Mesodermal cell (in vitro differentiated cells): Measurements from ENCODE around the gene DOCK3.
"Not testable (repeated sequence)": the region's sequence is repeated elsewhere in the genome, so short reads cannot be mapped to it uniquely, and the experiment has no call there.

Source experiments
- H3K27ac ChIP-seq: 2 replicates; pipeline ENCODE4 v1.7.0; 2013; ENCODE audit warnings: mild to moderate bottlenecking, low read depth, low read length, moderate library complexity; ENCODE audit not compliant: severe bottlenecking
- H3K36me3 ChIP-seq: 2 replicates; pipeline ENCODE4 v1.7.1; 2013; ENCODE audit warnings: mild to moderate bottlenecking, low read length, moderate library complexity; ENCODE audit not compliant: control insufficient read depth, insufficient read depth
- H3K4me1 ChIP-seq: one replicate; pipeline ENCODE4 v1.7.1; 2013; ENCODE audit warnings: mild to moderate bottlenecking, low read length; ENCODE audit not compliant: insufficient read depth, control insufficient read depth, poor library complexity, severe bottlenecking
- H3K4me3 ChIP-seq: 2 replicates; pipeline ENCODE4 v1.7.0; 2013; ENCODE audit warnings: low read length, control low read depth, mild to moderate bottlenecking; ENCODE audit not compliant: insufficient read depth, poor library complexity, severe bottlenecking; ENCODE audit errors: extremely low read depth
- H3K9me3 ChIP-seq: 2 replicates; pipeline ENCODE4 v1.7.1; 2013; ENCODE audit warnings: mild to moderate bottlenecking, low read length, moderate library complexity; ENCODE audit not compliant: control insufficient read depth
- WGBS, 2 experiments: methylation state at CpG; one replicate each; pipeline ENCODE4 v1.1.5; 2013; ENCODE audit warnings: missing lambda C conversion rate in 2 of 2; ENCODE audit not compliant: insufficient coverage in 2 of 2; 5-methylcytosine and 5-hydroxymethylcytosine counted together

Gene DOCK3

GRCh38 chr3:51099794-51100535 lies 425.2 kb downstream of the DOCK3 start:
- WGBS, 2 experiments: 80 to 100% methylated on average over 1 of the region's 3 CpGs

DNA sequence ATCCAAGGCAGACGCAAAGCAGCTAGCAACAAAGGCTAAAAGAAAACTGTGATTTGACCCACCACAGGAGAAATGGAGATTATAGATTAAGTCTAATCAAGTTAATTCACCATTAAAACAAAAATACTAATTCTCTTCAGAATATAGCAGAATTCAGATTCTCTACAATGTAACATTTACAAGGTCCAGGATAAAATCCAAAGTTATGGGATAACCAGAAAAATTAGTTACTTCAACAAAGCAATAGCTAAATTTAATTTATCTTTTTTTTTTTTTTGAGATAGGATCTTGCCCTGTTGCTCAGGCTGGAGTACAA lies 425.8 kb downstream of the DOCK3 start:
- Histone ChIP-seq H3K9me3 (no peaks in the 10 kb centered on the region), H3K4me1 (no peaks in the 10 kb centered on the region), H3K36me3 (no peaks in the 10 kb centered on the region), H3K27ac (no peak overlapping the region), H3K4me3 (no peak overlapping the region)
- no CpG with 5 or more reads among the region's 1 CpG for WGBS, 2 experiments

More at GRCh38 chr3:51099794-51100535, 425.2 kb downstream of the DOCK3 start:
- H3K9me3 ChIP-seq: no peaks in the 10 kb centered on the region
- no peak overlapping the region for H3K27ac ChIP-seq
- H3K4me1 ChIP-seq: no peaks in the 10 kb centered on the region
- H3K4me3 ChIP-seq: no peak overlapping the region
- no peaks in the 10 kb centered on the region for H3K36me3 ChIP-seq

DNA sequence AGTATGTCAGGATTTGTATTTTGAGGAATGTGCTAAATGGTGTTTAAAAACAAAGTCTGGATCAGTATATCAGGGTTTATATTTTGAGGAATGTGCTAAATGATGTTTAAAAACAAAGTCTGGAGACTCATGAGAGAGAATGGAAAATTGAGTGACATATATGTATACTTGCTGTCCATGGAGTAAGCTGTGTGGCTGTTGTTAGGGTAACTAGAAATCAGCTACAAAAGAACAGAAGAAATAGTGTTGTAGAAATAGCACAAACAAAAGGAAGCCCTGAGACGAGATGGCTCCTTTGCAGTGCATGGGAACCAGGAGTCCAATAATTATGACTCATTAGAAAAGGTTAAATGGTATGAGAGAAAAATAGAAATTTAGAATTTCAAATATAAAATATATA lies 427.7 kb downstream of the DOCK3 start:
- Histone ChIP-seq H3K4me1 (no peaks in the 10 kb centered on the region), H3K9me3 (no peaks in the 10 kb centered on the region)

DNA sequence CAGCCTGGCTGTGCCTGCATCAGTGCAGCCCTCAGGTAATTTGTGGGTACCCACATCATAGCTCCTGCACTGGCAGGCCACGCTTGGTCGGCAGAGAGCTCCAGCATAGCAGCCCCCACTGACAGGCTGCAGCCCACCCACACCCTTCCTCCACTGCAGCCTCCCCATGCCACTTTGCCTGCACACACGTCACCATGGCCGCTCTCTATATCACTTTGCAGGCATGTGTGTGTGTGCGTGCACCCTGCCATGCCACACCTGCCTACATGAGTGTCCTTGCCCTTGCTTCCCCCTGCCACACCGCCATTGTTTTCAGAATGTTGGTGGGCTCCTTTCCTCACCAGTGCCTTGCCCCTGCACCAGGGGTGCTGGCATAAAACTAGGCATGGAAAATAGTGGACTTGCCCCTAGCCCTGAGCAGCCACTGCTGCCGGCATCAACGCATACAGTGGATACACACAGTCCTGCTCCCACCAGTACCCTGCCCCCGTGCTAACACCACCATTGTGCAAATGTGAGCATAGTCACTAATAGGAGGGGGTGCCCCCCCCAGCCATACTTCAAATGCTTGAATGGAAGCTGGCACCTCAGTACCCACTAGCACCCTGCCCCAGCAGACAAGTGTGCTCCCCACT lies 431.6 kb downstream of the DOCK3 start:
- 90 to 91% methylated on average over 5 to 9 of the region's 9 CpGs for WGBS, 2 experiments
- Histone ChIP-seq H3K9me3 (no peaks in the 10 kb centered on the region), H3K36me3 (no peaks in the 10 kb centered on the region), H3K27ac (no peak overlapping the region), H3K4me1 (no peaks in the 10 kb centered on the region), H3K4me3 (no peak overlapping the region)

More for the DNA sequence above, 427.7 kb downstream of the DOCK3 start:
- WGBS, 2 experiments: 100% methylated on average over 1 of the region's 1 CpG; no CpG with 5 or more reads in 1 of the 2 experiments
- H3K36me3 ChIP-seq: no peaks in the 10 kb centered on the region
- no peak overlapping the region for H3K4me3 ChIP-seq
- H3K27ac ChIP-seq: no peak overlapping the region

- H3K4me3 ChIP-seq: no peak overlapping the region
- no peaks in the 10 kb centered on the region for H3K36me3 ChIP-seq
- no peak overlapping the region for H3K27ac ChIP-seq
- H3K4me1 ChIP-seq: no peaks in the 10 kb centered on the region
- no CpG with 5 or more reads among the region's 3 CpGs for WGBS, 2 experiments
- no peaks in the 10 kb centered on the region for H3K9me3 ChIP-seq
These were observed 435.9 kb downstream of the DOCK3 start for GRCh38 chr3:51110586-51110985.

DNA sequence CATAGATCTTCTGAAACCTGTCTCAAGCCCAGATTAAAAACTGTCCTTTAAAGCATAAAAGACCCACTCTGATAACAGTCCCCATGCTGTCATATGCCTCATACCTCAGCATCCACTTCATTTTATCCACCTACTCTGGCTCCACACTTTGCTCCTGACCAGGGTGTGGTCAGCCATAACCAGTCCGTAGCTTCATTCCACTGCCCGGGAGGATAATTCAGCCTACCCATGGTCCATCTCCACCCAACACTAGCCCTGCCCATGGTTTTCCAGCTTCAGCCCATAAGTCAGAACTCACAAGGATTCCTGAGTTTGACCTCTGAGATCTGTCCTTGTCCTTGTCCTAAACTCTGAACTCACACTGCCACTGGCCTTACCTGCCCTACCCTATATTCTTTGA lies 448.2 kb downstream of the DOCK3 start:
- no peak overlapping the region for H3K27ac ChIP-seq
- no peaks in the 10 kb centered on the region for H3K36me3 ChIP-seq
- H3K9me3 ChIP-seq: no peaks in the 10 kb centered on the region
- H3K4me1 ChIP-seq: no peaks in the 10 kb centered on the region
- no peak overlapping the region for H3K4me3 ChIP-seq
- 78 to 91% methylated on average over 2 of the region's 2 CpGs for WGBS, 2 experiments

- H3K4me1 ChIP-seq: no peaks in the 10 kb centered on the region
- no peaks in the 10 kb centered on the region for H3K9me3 ChIP-seq
- WGBS, 2 experiments: 76 to 81% methylated on average over 2 to 3 of the region's 3 CpGs
- H3K27ac ChIP-seq: no peak overlapping the region
- no peak overlapping the region for H3K4me3 ChIP-seq
- H3K36me3 ChIP-seq: no peaks in the 10 kb centered on the region
These were observed 448.8 kb downstream of the DOCK3 start for GRCh38 chr3:51123531-51123930.

DNA sequence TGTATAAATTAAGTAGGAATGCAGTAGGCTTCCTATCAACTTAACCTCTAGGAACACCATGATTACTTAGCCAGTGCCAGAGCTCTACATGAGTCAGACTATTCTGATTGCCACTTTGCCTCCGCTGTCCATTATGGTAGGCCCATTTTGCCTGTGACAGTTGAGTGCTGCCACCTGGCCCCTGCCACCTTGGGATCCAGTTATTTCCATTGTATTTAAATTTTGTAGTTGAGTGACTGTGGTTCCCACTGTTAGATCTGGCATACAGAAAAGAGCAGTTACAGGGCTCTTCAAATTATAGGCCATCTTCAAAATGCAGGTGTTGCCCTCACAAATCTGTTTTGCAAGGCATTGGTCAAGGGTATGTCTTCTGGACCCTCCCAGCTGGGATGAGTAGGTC lies 456.9 kb downstream of the DOCK3 start:
- not testable (repeated sequence) for H3K4me3 ChIP-seq, H3K4me1 ChIP-seq, H3K36me3 ChIP-seq, H3K27ac ChIP-seq
- 80% methylated on average over 1 of the region's 1 CpG; no CpG with 5 or more reads in 1 of the 2 experiments for WGBS, 2 experiments
- peaks cover 12% of the 10 kb centered on the region for H3K9me3 ChIP-seq

DNA sequence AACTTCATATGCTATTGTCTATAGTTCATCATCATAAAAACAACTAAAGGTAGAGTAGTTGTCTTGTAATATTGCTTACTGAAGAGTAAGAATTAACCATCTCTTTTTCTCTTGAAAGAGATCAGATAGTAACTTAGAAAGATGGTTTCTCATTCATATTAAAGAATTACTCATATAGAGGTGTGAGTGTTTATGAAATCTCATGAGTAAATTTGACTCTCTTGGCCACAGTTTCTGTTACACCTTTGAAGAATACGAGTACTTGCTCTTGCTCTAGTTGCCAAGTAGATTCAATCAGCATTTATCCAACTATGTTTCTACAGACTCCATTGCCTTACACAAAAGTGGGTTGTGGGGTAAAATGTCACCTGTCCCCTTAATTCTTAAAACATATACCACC lies 463.0 kb downstream of the DOCK3 start:
- H3K36me3 ChIP-seq: no peaks in the 10 kb centered on the region
- H3K4me1 ChIP-seq: no peaks in the 10 kb centered on the region
- no peak overlapping the region for H3K27ac ChIP-seq
- 100% methylated on average over 1 of the region's 1 CpG; no CpG with 5 or more reads in 1 of the 2 experiments for WGBS, 2 experiments
- peaks cover under 1% of the 10 kb centered on the region for H3K9me3 ChIP-seq
- no peak overlapping the region for H3K4me3 ChIP-seq

GRCh38 chr3:51139616-51140015 lies 464.9 kb downstream of the DOCK3 start:
- no peak overlapping the region for H3K27ac ChIP-seq
- H3K9me3 ChIP-seq: no peaks in the 10 kb centered on the region
- 100% methylated on average over 1 of the region's 1 CpG; no CpG with 5 or more reads in 1 of the 2 experiments for WGBS, 2 experiments

DNA sequence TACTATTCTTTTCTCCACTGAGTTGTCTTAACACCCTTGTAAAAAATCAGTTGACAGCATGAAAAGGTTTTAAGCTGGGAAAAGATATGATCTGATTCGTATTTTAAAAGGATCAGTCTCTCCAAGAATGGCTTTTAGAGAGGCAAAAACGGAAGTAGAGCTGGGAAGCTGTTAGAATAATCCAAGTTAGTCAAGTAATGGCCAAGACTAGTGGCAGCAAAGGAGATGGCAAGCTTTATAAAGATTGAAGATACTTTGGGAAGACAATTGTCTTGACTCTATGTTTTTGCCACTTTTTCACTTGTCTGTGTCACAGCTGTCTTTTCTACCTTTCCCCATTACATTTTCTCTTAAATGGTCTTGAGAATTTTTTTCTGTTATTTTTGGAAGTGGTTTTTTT lies 466.8 kb downstream of the DOCK3 start:
- Histone ChIP-seq H3K4me1 (no peaks in the 10 kb centered on the region), H3K4me3 (no peak overlapping the region), H3K9me3 (no peaks in the 10 kb centered on the region), H3K36me3 (no peaks in the 10 kb centered on the region), H3K27ac (no peak overlapping the region)
- WGBS, 2 experiments: 67 to 74% methylated on average over 2 of the region's 2 CpGs

More at GRCh38 chr3:51139616-51140015, 464.9 kb downstream of the DOCK3 start:
- Histone ChIP-seq H3K36me3 (no peaks in the 10 kb centered on the region), H3K4me3 (no peak overlapping the region), H3K4me1 (no peaks in the 10 kb centered on the region)
